RWPE1 (cell line): ENCODE results near the gene CROCC.
A peak's percentile ranks its signal among the peaks of the same experiment; 100 is the strongest.

Experiments
- CTCF ChIA-PET: fragments of 350-600 bp; sonication (Branson Sonifier 250); formaldehyde crosslinking; extraction: SDS; loops from one replicate; lab custom pipeline; 2021; lab: Yijun Ruan, JAX
- POLR2A ChIA-PET: fragments of 400-600 bp; formaldehyde crosslinking; extraction: SDS; loops from one replicate; lab custom pipeline; 2020; ENCODE audit warnings: antibody characterized with exemption; ENCODE audit not compliant: low non-redundant PET; lab: Yijun Ruan, JAX
- DNase-seq: peaks from one replicate; pipeline ENCODE4 v3.0.0; 2012; ENCODE audit warnings: low spot score
- H3K27ac ChIP-seq: fragments of 450-650 bp; 2 replicates; pipeline ENCODE4 v1.5.1; 2017
- CTCF ChIP-seq: fragments of 450-650 bp; conservative IDR thresholded peaks from 2 replicates; pipeline ENCODE4 v1.5.1; 2017; ENCODE audit warnings: low read depth, mild to moderate bottlenecking

CROCC gene

GRCh38 chr1:16954579-16954978 is 32.8 kb downstream of the CROCC start:
- ChIA-PET CTCF (no interaction called here), POLR2A (interaction anchor here (0.7 kb wide), 1 partner anchor 30 kb away, joined by 3 read pairs; no protein-coding TSS in a partner anchor)
- TF ChIP-seq CTCF = no peak
- no peak overlapping the region for H3K27ac ChIP-seq
- no peak for DNase-seq

- 0 out of 2 replicates have a peak overlapping the region, but pooled peaks have one; percentile 4 for H3K27ac ChIP-seq
- POLR2A ChIA-PET = interaction anchor here (0.7 kb wide), 1 partner anchor 30 kb away, joined by 3 read pairs; no protein-coding TSS in a partner anchor
- no peak for DNase-seq
- CTCF ChIA-PET = no interaction called here
- no peak for TF ChIP-seq CTCF
These were observed 33.5 kb downstream of the CROCC start for GRCh38 chr1:16955186-16955585.

- no peak for TF ChIP-seq CTCF
- ChIA-PET CTCF (interaction anchor here (0.7 kb wide), 1 partner anchor 651 kb away, joined by 3 read pairs; no protein-coding TSS in a partner anchor), POLR2A (no interaction called here)
- H3K27ac ChIP-seq = peak overlapping the region; percentile 24; the same call in 1 of the 2 replicates
- DNase-seq = no peak
These were observed 35.0 kb downstream of the CROCC start for GRCh38 chr1:16956775-16957174.

GRCh38 chr1:16957731-16958130 is 36.0 kb downstream of the CROCC start:
- ChIA-PET CTCF (interaction anchor here (0.5 to 0.7 kb wide), 3 partner anchors 21 to 1918 kb away, joined by 3 to 4 read pairs (median 4); no protein-coding TSS in a partner anchor), POLR2A (no interaction called here)
- H3K27ac ChIP-seq = no peak overlapping the region
- TF ChIP-seq CTCF = no peak
- DNase-seq = no peak

- TF ChIP-seq CTCF = no peak
- DNase-seq = no peak
- ChIA-PET CTCF (interaction anchor here (0.5 kb wide), 1 partner anchor 1917 kb away, joined by 4 read pairs; no protein-coding TSS in a partner anchor), POLR2A (no interaction called here)
- H3K27ac ChIP-seq = no peak overlapping the region
These were observed 36.7 kb downstream of the CROCC start for GRCh38 chr1:16958475-16958874.

GRCh38 chr1:16960560-16961296 is 39.0 kb downstream of the CROCC start:
- peak overlapping the region; percentile 73 for H3K27ac ChIP-seq
- ChIA-PET CTCF (interaction anchor here (0.6 to 2.1 kb wide), 8 partner anchors 9 to 365 kb away, joined by 3 to 13 read pairs (median 6); no protein-coding TSS in a partner anchor), POLR2A (no interaction called here)
- TF ChIP-seq CTCF = peak; percentile 90
- peak; percentile 53 for DNase-seq
